HCT116 (cell line): ENCODE data around the gene C13orf46. TPM values are rescaled to one million over a fixed set of nuclear protein-coding genes. Genes with fewer than 3 reads are reported as not detected.

ENCODE experiments used
- ATAC-seq: fragments of 200-7000 bp; cut with Tn5 transposase; 2 replicates; pipeline ENCODE4 v1.9.1; 2020; ENCODE audit warnings: mild to moderate bottlenecking, moderate library complexity
- BruUV-seq: library from RNA; stranded (reverse); fragments of 400-500 nt; replicated peaks from 2 replicates; lab custom pipeline; 2021; lab: Mats Ljungman, UMichigan
- CTCF ChIA-PET: fragments of 300-600 bp; sonication (Branson Sonifier 250); formaldehyde crosslinking; loops from one replicate; lab custom pipeline; 2021; ENCODE audit warnings: antibody characterized with exemption; lab: Charles Lee
- POLR2A ChIA-PET: fragments of 300-600, 350-600 bp; sonication (Branson Sonifier 250); formaldehyde crosslinking; loops from one replicate; lab custom pipeline; 2021; ENCODE audit warnings: antibody characterized with exemption; lab: Charles Lee
- RAD21 ChIA-PET, 2 experiments: fragments of 300-600 bp; sonication (Branson Sonifier 250); formaldehyde crosslinking; loops; one replicate each; lab custom pipeline; 2023; ENCODE audit warnings: low total read pairs in 2 of 2; ENCODE audit not compliant: uncharacterized antibody in 2 of 2, unreplicated experiment in 2 of 2, low non-redundant PET in 1 of 2; lab: Charles Lee
- DNase-seq: peaks from one replicate; pipeline ENCODE4 v3.0.0-alpha.2; 2010; ENCODE audit warnings: low read depth, low spot score
- H2AFZ ChIP-seq: fragments of 200-600 bp; shearing (Covaris generic), sonication (generic); 2 replicates; pipeline ENCODE4 v1.6.1; 2017; ENCODE audit warnings: low read depth, mixed run types, mixed read lengths, antibody characterized with exemption, low read length; ENCODE audit not compliant: poor library complexity, severe bottlenecking
- H3K27ac ChIP-seq: 2 replicates; pipeline ENCODE4 v1.5.1; 2012; ENCODE audit warnings: low read depth, low read length
- H3K27me3 ChIP-seq: fragments of 200-600 bp; sonication (generic); 2 replicates; pipeline ENCODE4 v1.6.1; 2016; ENCODE audit warnings: mixed run types, low read length, mixed read lengths; ENCODE audit not compliant: insufficient read depth
- H3K36me3 ChIP-seq, 2 experiments: fragments of 200-500 bp in 1 of 2; fragments of 200-600 bp in 1 of 2; sonication (Bioruptor generic) in 1 of 2; sonication (generic) in 1 of 2; 2 replicates each; pipeline versions ENCODE4 v1.5.1 to v1.6.1; 2014 to 2016; ENCODE audit warnings: low read length in 2 of 2, inconsistent platforms in 1 of 2, mixed read lengths in 1 of 2, mixed run types in 1 of 2; ENCODE audit not compliant: insufficient read depth in 2 of 2, control insufficient read depth in 1 of 2
- H3K4me1 ChIP-seq, 2 experiments: fragments of 200-600 bp in 1 of 2; sonication (generic) in 1 of 2; 2 replicates each; pipeline versions ENCODE4 v1.5.1 to v1.6.1; 2012 to 2017; ENCODE audit warnings: low read length in 2 of 2, inconsistent platforms in 1 of 2, mild to moderate bottlenecking in 1 of 2, mixed read lengths in 1 of 2, mixed run types in 1 of 2, moderate library complexity in 1 of 2; ENCODE audit not compliant: insufficient read depth in 2 of 2, control insufficient read depth in 1 of 2
- H3K4me2 ChIP-seq: fragments of 200-600 bp; sonication (generic); 2 replicates; pipeline ENCODE4 v1.6.1; 2017; ENCODE audit warnings: mixed run types, low read length, mixed read lengths
- H3K4me3 ChIP-seq, 2 experiments: fragments of 200-600 bp in 1 of 2; sonication (generic) in 1 of 2; replicated peaks in 1 of 2; 2 replicates each; pipeline ENCODE4 v1.5.1; 2011 to 2016; ENCODE audit warnings: low read length in 2 of 2, control low read depth in 1 of 2, low read depth in 1 of 2, mild to moderate bottlenecking in 1 of 2, mixed read lengths in 1 of 2, mixed run types in 1 of 2
- H3K79me2 ChIP-seq: fragments of 200-600 bp; sonication (generic); 2 replicates; pipeline ENCODE4 v1.6.1; 2017; ENCODE audit warnings: mild to moderate bottlenecking, mixed run types, low read length, moderate library complexity, mixed read lengths; ENCODE audit not compliant: insufficient read depth
- H3K9ac ChIP-seq: fragments of 200-600 bp; sonication (generic); 2 replicates; pipeline ENCODE4 v1.6.1; 2016; ENCODE audit warnings: low read length, mixed read lengths
- H3K9me2 ChIP-seq: fragments of 200-600 bp; sonication (generic), shearing (Covaris generic); 2 replicates; pipeline ENCODE4 v1.6.1; 2017; ENCODE audit warnings: mixed run types, mild to moderate bottlenecking, moderate library complexity; ENCODE audit not compliant: insufficient read depth
- H3K9me3 ChIP-seq, 2 experiments: fragments of 200-500 bp in 1 of 2; fragments of 200-600 bp in 1 of 2; sonication (Bioruptor generic) in 1 of 2; sonication (generic) in 1 of 2; 2 replicates each; pipeline ENCODE4 v1.6.1; 2014 to 2017; ENCODE audit warnings: low read length in 2 of 2, mixed read lengths in 2 of 2, inconsistent platforms in 1 of 2, low read depth in 1 of 2, mild to moderate bottlenecking in 1 of 2, mixed run types in 1 of 2, moderate library complexity in 1 of 2; ENCODE audit not compliant: control insufficient read depth in 1 of 2, insufficient read depth in 1 of 2
- H4K20me1 ChIP-seq: fragments of 200-600 bp; sonication (generic), shearing (Covaris generic); 2 replicates; pipeline ENCODE4 v1.6.1; 2017; ENCODE audit warnings: mixed run types, mild to moderate bottlenecking, moderate library complexity; ENCODE audit not compliant: insufficient read depth
- CBX3 ChIP-seq: IDR thresholded peaks from 2 replicates; pipeline ENCODE4 v1.6.1; 2012; ENCODE audit warnings: low read depth
- EGR1 ChIP-seq: IDR thresholded peaks from 2 replicates; pipeline ENCODE4 v1.6.1; 2012; ENCODE audit warnings: low read depth
- ELF1 ChIP-seq: IDR thresholded peaks from 2 replicates; pipeline ENCODE4 v1.6.1; 2012; ENCODE audit warnings: low read depth, borderline replicate concordance
- EZH2 ChIP-seq: fragments of 200-600 bp; sonication (generic); IDR thresholded peaks from 2 replicates; pipeline ENCODE4 v1.6.1; 2017; ENCODE audit warnings: antibody characterized with exemption, mixed run types
- JUND ChIP-seq: IDR thresholded peaks from 2 replicates; pipeline ENCODE4 v1.6.1; 2012
- POLR2A ChIP-seq: IDR thresholded peaks from 2 replicates; pipeline ENCODE4 v1.7.0; 2011; ENCODE audit warnings: borderline replicate concordance; ENCODE audit not compliant: insufficient read depth, insufficient read length; ENCODE audit errors: extremely low read depth
- POLR2AphosphoS5 ChIP-seq: IDR thresholded peaks from 2 replicates; pipeline ENCODE4 v1.6.1; 2011; ENCODE audit warnings: mild to moderate bottlenecking, low read depth, low read length, moderate library complexity
- TCF7L2 ChIP-seq: IDR thresholded peaks from 2 replicates; pipeline ENCODE4 v1.7.0; 2011; ENCODE audit warnings: borderline replicate concordance, inconsistent platforms; ENCODE audit not compliant: insufficient read depth, insufficient read length; ENCODE audit errors: extremely low read depth
- intact Hi-C: fragments of 100-400 bp; cut with micrococcal nuclease; formaldehyde crosslinking; loops from 2 replicates; pipeline ENCODE4 v1.10.0; 2022
- total RNA-seq: library from RNA; stranded (reverse); gene quantifications from one replicate; pipeline ENCODE4 v1.2.1, GENCODE V29; 2021; ENCODE audit not compliant: unreplicated experiment
- TF ChIP-seq, protein P1 (sequence below): IDR thresholded peaks from 2 replicates; pipeline ENCODE4 v1.6.1; 2012; ENCODE audit warnings: low read depth
- TF ChIP-seq, protein P2 (sequence below): IDR thresholded peaks from 2 replicates; pipeline ENCODE4 v1.6.1; 2012
- TF ChIP-seq, protein P3 (sequence below): IDR thresholded peaks from 2 replicates; pipeline ENCODE4 v1.6.1; 2012
- TF ChIP-seq, protein P4 (sequence below), 3 experiments: fragments of 200-600 bp in 1 of 3; sonication (generic) in 1 of 3; IDR thresholded peaks in 2 of 3; conservative IDR thresholded peaks in 1 of 3; 2 replicates each; pipeline ENCODE4 v1.5.1; 2012 to 2017; ENCODE audit warnings: low read depth in 2 of 3, low read length in 2 of 3, antibody characterized with exemption in 1 of 3, borderline replicate concordance in 1 of 3, control low read depth in 1 of 3, mild to moderate bottlenecking in 1 of 3, mixed read lengths in 1 of 3, mixed run types in 1 of 3, moderate library complexity in 1 of 3; ENCODE audit not compliant: insufficient read depth in 1 of 3

The C13orf46 gene
- total RNA-seq, 1 experiment from 2014 or later: 0.93 TPM

DNA sequence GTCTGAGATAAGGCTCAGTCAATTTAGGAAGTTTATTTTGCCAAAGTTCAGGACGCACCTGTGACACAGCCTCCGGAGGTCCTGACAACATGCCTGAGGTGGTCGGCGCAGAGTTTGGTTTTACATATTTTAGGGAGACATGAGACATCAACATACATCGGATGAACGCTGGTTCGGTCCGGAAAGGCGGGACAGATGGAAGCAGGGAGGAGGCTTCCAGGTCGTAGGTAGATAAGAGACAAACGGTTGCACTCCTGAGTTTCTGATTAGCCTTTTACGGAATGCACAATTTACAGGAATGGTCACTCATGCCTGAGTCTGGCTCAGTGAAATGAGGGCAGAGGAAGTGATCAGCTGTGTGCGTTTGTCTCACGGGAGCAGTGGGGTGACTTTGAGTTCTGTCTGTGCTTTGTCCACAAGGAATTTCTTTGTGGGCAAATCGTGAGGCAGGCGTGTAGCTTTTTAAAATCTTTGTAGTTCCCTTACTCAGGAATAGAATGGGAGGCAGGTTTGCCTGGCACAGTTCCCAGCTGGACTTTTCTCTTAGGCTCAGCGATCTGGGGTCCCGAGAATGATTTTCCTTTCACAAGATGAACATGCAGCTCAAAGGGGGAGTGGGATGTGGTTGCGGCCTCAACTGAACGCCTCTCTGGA is 36.2 kb downstream of the C13orf46 start:
- RAD21 ChIA-PET: no interaction called here
- Histone ChIP-seq H4K20me1 (no peaks in the 10 kb centered on the region), H3K79me2 (no peaks in the 10 kb centered on the region), H3K36me3 (no peaks in the 10 kb centered on the region), H2AFZ (no peak overlapping the region), H3K27me3 (no peaks in the 10 kb centered on the region), H3K4me2 (no peak overlapping the region), H3K9me2 (no peaks in the 10 kb centered on the region), H3K4me1 (peaks cover 0 to 4% of the 10 kb centered on the region in 2 experiments; a peak in 1 of 4 replicates), H3K9ac (no peak overlapping the region), H3K9me3 (no peaks in the 10 kb centered on the region), H3K4me3 (no peak overlapping the region), H3K27ac (no peak overlapping the region)
- no peak for TF ChIP-seq CBX3
- DNase-seq (no peak), ATAC-seq (no peak)
- POLR2A ChIA-PET: no interaction called here
- intact Hi-C loops: no loop called here
- BruUV-seq: no TSS peak
- CTCF ChIA-PET: no interaction called here

DNA sequence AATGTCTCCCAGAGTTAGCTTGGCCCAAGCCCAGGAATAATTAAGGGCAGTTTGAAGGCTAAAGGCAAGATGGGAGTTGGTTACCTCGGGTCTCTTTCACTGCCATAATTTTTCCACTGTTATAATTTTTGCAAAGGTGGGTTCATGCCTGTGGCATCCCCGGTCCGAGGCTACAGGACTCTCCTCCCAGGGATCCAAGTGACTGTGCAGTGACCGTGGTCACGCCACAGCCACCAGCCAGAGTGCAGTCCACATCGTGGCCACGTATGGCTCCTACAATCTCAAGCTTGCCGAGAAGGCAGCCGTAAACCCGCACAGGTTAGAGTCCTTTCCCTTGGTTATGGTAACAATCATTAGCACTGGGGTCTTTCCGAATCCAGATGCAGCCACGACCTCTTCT is 36.8 kb downstream of the C13orf46 start:
- ChIA-PET POLR2A (no interaction called here), RAD21 (no interaction called here), CTCF (no interaction called here)
- H3K9me3 ChIP-seq: no peaks in the 10 kb centered on the region
- no TSS peak for BruUV-seq
- no peak overlapping the region for H2AFZ ChIP-seq
- H3K4me3 ChIP-seq: no peak overlapping the region
- intact Hi-C loops: no loop called here
- no peak overlapping the region for H3K27ac ChIP-seq
- H3K9me2 ChIP-seq: no peaks in the 10 kb centered on the region
- TF ChIP-seq, protein P1, sequence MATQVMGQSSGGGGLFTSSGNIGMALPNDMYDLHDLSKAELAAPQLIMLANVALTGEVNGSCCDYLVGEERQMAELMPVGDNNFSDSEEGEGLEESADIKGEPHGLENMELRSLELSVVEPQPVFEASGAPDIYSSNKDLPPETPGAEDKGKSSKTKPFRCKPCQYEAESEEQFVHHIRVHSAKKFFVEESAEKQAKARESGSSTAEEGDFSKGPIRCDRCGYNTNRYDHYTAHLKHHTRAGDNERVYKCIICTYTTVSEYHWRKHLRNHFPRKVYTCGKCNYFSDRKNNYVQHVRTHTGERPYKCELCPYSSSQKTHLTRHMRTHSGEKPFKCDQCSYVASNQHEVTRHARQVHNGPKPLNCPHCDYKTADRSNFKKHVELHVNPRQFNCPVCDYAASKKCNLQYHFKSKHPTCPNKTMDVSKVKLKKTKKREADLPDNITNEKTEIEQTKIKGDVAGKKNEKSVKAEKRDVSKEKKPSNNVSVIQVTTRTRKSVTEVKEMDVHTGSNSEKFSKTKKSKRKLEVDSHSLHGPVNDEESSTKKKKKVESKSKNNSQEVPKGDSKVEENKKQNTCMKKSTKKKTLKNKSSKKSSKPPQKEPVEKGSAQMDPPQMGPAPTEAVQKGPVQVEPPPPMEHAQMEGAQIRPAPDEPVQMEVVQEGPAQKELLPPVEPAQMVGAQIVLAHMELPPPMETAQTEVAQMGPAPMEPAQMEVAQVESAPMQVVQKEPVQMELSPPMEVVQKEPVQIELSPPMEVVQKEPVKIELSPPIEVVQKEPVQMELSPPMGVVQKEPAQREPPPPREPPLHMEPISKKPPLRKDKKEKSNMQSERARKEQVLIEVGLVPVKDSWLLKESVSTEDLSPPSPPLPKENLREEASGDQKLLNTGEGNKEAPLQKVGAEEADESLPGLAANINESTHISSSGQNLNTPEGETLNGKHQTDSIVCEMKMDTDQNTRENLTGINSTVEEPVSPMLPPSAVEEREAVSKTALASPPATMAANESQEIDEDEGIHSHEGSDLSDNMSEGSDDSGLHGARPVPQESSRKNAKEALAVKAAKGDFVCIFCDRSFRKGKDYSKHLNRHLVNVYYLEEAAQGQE: no peak
- TF ChIP-seq, protein P2, sequence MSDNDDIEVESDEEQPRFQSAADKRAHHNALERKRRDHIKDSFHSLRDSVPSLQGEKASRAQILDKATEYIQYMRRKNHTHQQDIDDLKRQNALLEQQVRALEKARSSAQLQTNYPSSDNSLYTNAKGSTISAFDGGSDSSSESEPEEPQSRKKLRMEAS: no peak
- TF ChIP-seq JUND (no peak), POLR2AphosphoS5 (no peak), EZH2 (no peak), ELF1 (no peak), POLR2A (no peak), EGR1 (no peak), TCF7L2 (no peak)
- TF ChIP-seq, protein P3, sequence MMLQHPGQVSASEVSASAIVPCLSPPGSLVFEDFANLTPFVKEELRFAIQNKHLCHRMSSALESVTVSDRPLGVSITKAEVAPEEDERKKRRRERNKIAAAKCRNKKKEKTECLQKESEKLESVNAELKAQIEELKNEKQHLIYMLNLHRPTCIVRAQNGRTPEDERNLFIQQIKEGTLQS: no peak
- TF ChIP-seq, protein P4, sequence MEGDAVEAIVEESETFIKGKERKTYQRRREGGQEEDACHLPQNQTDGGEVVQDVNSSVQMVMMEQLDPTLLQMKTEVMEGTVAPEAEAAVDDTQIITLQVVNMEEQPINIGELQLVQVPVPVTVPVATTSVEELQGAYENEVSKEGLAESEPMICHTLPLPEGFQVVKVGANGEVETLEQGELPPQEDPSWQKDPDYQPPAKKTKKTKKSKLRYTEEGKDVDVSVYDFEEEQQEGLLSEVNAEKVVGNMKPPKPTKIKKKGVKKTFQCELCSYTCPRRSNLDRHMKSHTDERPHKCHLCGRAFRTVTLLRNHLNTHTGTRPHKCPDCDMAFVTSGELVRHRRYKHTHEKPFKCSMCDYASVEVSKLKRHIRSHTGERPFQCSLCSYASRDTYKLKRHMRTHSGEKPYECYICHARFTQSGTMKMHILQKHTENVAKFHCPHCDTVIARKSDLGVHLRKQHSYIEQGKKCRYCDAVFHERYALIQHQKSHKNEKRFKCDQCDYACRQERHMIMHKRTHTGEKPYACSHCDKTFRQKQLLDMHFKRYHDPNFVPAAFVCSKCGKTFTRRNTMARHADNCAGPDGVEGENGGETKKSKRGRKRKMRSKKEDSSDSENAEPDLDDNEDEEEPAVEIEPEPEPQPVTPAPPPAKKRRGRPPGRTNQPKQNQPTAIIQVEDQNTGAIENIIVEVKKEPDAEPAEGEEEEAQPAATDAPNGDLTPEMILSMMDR (IDR thresholded peaks at IDR 0.05 in 2 of 3, conservative IDR thresholded peaks at IDR 0.05 in 1 of 3; ENCODE audit: borderline replicate concordance in 1 of 3, insufficient read depth in 1 of 3, low read depth in 2 of 3, low read length in 2 of 3): no peak
- H4K20me1 ChIP-seq: no peaks in the 10 kb centered on the region
- H3K4me1 ChIP-seq: peaks cover 0 to 4% of the 10 kb centered on the region in 2 experiments; a peak in 1 of 4 replicates
- no peak overlapping the region for H3K4me2 ChIP-seq
- no peak for ATAC-seq
- no peaks in the 10 kb centered on the region for H3K36me3 ChIP-seq
- no peak for DNase-seq
- H3K27me3 ChIP-seq: no peaks in the 10 kb centered on the region
- no peak overlapping the region for H3K9ac ChIP-seq
- H3K79me2 ChIP-seq: no peaks in the 10 kb centered on the region
